IPS DF 6.9 (cell line): ENCODE results near the gene CLEC9A.

ENCODE experiments used
- DNase-seq: peaks from one replicate; pipeline ENCODE4 v3.0.0-alpha.2; 2013; ENCODE audit warnings: low read depth, low spot score
- H3K27ac ChIP-seq: one replicate; pipeline ENCODE4 v1.5.1; 2013; ENCODE audit warnings: low read length, control low read depth
- H3K27me3 ChIP-seq: 2 replicates; pipeline ENCODE4 v1.6.1; 2013; ENCODE audit warnings: mild to moderate bottlenecking, low read length; ENCODE audit not compliant: control insufficient read depth, insufficient read depth
- H3K36me3 ChIP-seq: 2 replicates; pipeline ENCODE4 v1.6.1; 2013; ENCODE audit warnings: low read length; ENCODE audit not compliant: control insufficient read depth, insufficient read depth
- H3K4me1 ChIP-seq: 2 replicates; pipeline ENCODE4 v1.6.1; 2013; ENCODE audit warnings: low read length; ENCODE audit not compliant: control insufficient read depth, insufficient read depth
- H3K4me3 ChIP-seq: 2 replicates; pipeline ENCODE4 v1.5.1; 2013; ENCODE audit warnings: mild to moderate bottlenecking, low read length
- H3K9me3 ChIP-seq: 2 replicates; pipeline ENCODE4 v1.6.1; 2013; ENCODE audit warnings: low read length, inconsistent platforms; ENCODE audit not compliant: control insufficient read depth, insufficient read depth
- WGBS: extraction: QIAGEN DNeasy Blood & Tissue Kit; methylation state at CpG from one replicate; pipeline ENCODE4 v1.1.7; 2013; ENCODE audit warnings: mixed read lengths, missing lambda C conversion rate; ENCODE audit not compliant: insufficient read length, insufficient coverage; 5-methylcytosine and 5-hydroxymethylcytosine counted together

CLEC9A gene

GRCh38 chr12:10067264-10067663, 36.8 kb downstream of the CLEC9A start:
- no peak overlapping the region for H3K27ac ChIP-seq
- H3K9me3 ChIP-seq, result no peaks in the 10 kb centered on the region
- no CpG with 5 or more reads among the region's 4 CpGs for WGBS
- no peaks in the 10 kb centered on the region for H3K27me3 ChIP-seq
- no peak for DNase-seq
- H3K4me1 ChIP-seq, result no peaks in the 10 kb centered on the region
- H3K36me3 ChIP-seq, result no peaks in the 10 kb centered on the region
- H3K4me3 ChIP-seq, result no peak overlapping the region

GRCh38 chr12:10067942-10068341, 37.5 kb downstream of the CLEC9A start:
- Histone ChIP-seq H3K27ac (no peak overlapping the region), H3K9me3 (no peaks in the 10 kb centered on the region), H3K4me3 (no peak overlapping the region), H3K4me1 (no peaks in the 10 kb centered on the region), H3K27me3 (no peaks in the 10 kb centered on the region), H3K36me3 (no peaks in the 10 kb centered on the region)
- no peak for DNase-seq
- WGBS, result no CpG with 5 or more reads among the region's 3 CpGs

GRCh38 chr12:10068644-10069043, 38.2 kb downstream of the CLEC9A start:
- WGBS, result no CpG with 5 or more reads among the region's 1 CpG
- H3K36me3 ChIP-seq, result no peaks in the 10 kb centered on the region

GRCh38 chr12:10069099-10069498, 38.6 kb downstream of the CLEC9A start:
- DNase-seq, result no peak
- Histone ChIP-seq H3K27me3 (no peaks in the 10 kb centered on the region), H3K36me3 (no peaks in the 10 kb centered on the region), H3K9me3 (no peaks in the 10 kb centered on the region), H3K4me3 (no peak overlapping the region), H3K27ac (no peak overlapping the region), H3K4me1 (no peaks in the 10 kb centered on the region)
- WGBS, result no CpG with 5 or more reads among the region's 4 CpGs

More at GRCh38 chr12:10068644-10069043, 38.2 kb downstream of the CLEC9A start:
- no peak for DNase-seq
- Histone ChIP-seq H3K4me1 (no peaks in the 10 kb centered on the region), H3K27ac (no peak overlapping the region), H3K27me3 (no peaks in the 10 kb centered on the region), H3K4me3 (no peak overlapping the region), H3K9me3 (no peaks in the 10 kb centered on the region)

GRCh38 chr12:10069976-10070375, 39.5 kb downstream of the CLEC9A start:
- Histone ChIP-seq H3K4me1 (no peaks in the 10 kb centered on the region), H3K4me3 (no peak overlapping the region), H3K9me3 (no peaks in the 10 kb centered on the region), H3K36me3 (no peaks in the 10 kb centered on the region), H3K27ac (no peak overlapping the region), H3K27me3 (no peaks in the 10 kb centered on the region)
- WGBS, result no CpG with 5 or more reads among the region's 3 CpGs
- DNase-seq, result no peak

GRCh38 chr12:10070380-10070779, 39.9 kb downstream of the CLEC9A start:
- no peaks in the 10 kb centered on the region for H3K9me3 ChIP-seq
- no peak for DNase-seq
- no peak overlapping the region for H3K4me3 ChIP-seq
- H3K27ac ChIP-seq, result no peak overlapping the region
- no CpG with 5 or more reads among the region's 4 CpGs for WGBS
- no peaks in the 10 kb centered on the region for H3K36me3 ChIP-seq
- H3K27me3 ChIP-seq, result no peaks in the 10 kb centered on the region
- no peaks in the 10 kb centered on the region for H3K4me1 ChIP-seq

GRCh38 chr12:10072131-10072530, 41.6 kb downstream of the CLEC9A start:
- no peak overlapping the region for H3K4me3 ChIP-seq
- H3K27me3 ChIP-seq, result no peaks in the 10 kb centered on the region
- H3K27ac ChIP-seq, result no peak overlapping the region
- H3K36me3 ChIP-seq, result no peaks in the 10 kb centered on the region
- DNase-seq, result no peak
- WGBS, result no CpG with 5 or more reads among the region's 2 CpGs
- H3K4me1 ChIP-seq, result no peaks in the 10 kb centered on the region
- no peaks in the 10 kb centered on the region for H3K9me3 ChIP-seq

GRCh38 chr12:10073261-10073660, 42.8 kb downstream of the CLEC9A start:
- Histone ChIP-seq H3K4me3 (no peak overlapping the region), H3K36me3 (no peaks in the 10 kb centered on the region), H3K27me3 (no peaks in the 10 kb centered on the region), H3K4me1 (no peaks in the 10 kb centered on the region), H3K9me3 (no peaks in the 10 kb centered on the region), H3K27ac (no peak overlapping the region)
- DNase-seq, result no peak
- WGBS, result no CpG with 5 or more reads among the region's 5 CpGs

- no peaks in the 10 kb centered on the region for H3K27me3 ChIP-seq
- H3K4me3 ChIP-seq, result no peak overlapping the region
- no peak for DNase-seq
- H3K27ac ChIP-seq, result no peak overlapping the region
- H3K36me3 ChIP-seq, result no peaks in the 10 kb centered on the region
- no peaks in the 10 kb centered on the region for H3K4me1 ChIP-seq
- H3K9me3 ChIP-seq, result no peaks in the 10 kb centered on the region
These were observed 45.0 kb downstream of the CLEC9A start for GRCh38 chr12:10075451-10075850.

- Histone ChIP-seq H3K4me1 (no peaks in the 10 kb centered on the region), H3K4me3 (no peak overlapping the region), H3K27ac (no peak overlapping the region), H3K36me3 (no peaks in the 10 kb centered on the region), H3K9me3 (no peaks in the 10 kb centered on the region), H3K27me3 (no peaks in the 10 kb centered on the region; the same call in 1 of the 2 replicates)
- no CpG with 5 or more reads among the region's 5 CpGs for WGBS
- no peak for DNase-seq
These were observed 51.8 kb downstream of the CLEC9A start for GRCh38 chr12:10082117-10082874.

GRCh38 chr12:10084733-10085132, 54.3 kb downstream of the CLEC9A start:
- no peak overlapping the region for H3K4me3 ChIP-seq
- H3K36me3 ChIP-seq, result no peaks in the 10 kb centered on the region
- no peak for DNase-seq
- no peaks in the 10 kb centered on the region; the same call in 1 of the 2 replicates for H3K27me3 ChIP-seq
- H3K9me3 ChIP-seq, result no peaks in the 10 kb centered on the region
- H3K4me1 ChIP-seq, result no peaks in the 10 kb centered on the region
- WGBS, result no CpG with 5 or more reads among the region's 6 CpGs
- H3K27ac ChIP-seq, result no peak overlapping the region
